NOMO-1 (cell line): ENCODE results near the gene CDC14A.

Experiments used
- DNase-seq, 2 experiments: peaks; one replicate each; lab custom pipeline; 2025; ENCODE audit not compliant: unreplicated experiment in 2 of 2; lab: John Stamatoyannopoulos, UW

CDC14A gene

DNA sequence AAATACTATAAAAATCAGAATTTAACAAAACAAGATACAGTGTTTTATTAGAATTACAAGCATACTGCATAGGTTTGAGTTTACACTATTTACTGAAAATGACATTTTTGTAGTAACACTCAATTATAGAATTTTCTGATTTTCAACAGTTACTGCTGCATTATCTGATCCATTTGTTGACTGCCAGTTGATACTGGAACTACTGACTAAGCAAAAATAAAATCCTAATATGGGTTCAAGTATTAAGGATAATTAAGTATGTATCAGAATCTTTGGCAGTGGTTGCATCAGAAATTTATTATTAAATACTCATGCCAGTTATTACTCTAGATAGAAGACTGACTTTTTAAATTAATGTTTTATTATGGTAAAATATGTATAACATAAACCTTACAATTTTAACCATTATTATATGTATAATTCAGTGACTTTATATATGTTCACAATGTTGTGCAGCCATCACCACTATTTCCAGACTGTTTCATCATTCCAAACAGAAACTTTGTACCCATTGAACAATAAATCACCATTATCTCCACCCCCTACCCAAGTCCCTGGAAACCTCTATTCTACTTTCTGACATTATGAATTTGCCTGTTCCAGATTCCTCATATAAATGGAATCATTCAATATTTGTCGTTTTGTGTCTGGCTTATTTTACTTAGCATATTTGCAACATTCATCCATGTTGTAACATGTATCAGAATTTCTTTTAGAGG lies 127.5 kb downstream of the CDC14A start:
- DNase-seq, result no peak

DNA sequence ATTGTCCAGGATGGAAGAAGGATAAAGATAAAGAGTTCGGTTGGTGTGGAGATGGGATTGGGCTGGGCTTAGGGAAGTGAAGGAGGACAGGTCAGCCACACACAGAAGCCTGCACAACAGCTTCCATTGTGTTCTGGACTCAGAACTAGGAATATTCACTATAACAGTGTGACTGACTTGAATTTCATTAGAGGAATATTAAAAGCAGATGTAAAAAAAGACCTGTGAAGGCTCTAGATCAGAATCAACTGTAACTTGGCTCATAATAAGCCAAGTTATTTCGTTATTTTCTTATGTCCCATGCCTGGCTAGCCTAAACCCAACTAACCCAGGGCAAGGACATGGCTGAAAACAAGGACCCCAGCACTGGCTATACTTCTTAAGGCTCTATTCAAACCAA lies 129.0 kb downstream of the CDC14A start:
- DNase-seq, result no peak

- no peak for DNase-seq
Measured at GRCh38 chr1:100482167-100482566, 129.9 kb downstream of the CDC14A start.

- DNase-seq, result no peak
Measured at GRCh38 chr1:100482748-100483147, 130.4 kb downstream of the CDC14A start.

- DNase-seq, result no peak
Measured at GRCh38 chr1:100483230-100483629, 130.9 kb downstream of the CDC14A start.

GRCh38 chr1:100485855-100486258 lies 133.6 kb downstream of the CDC14A start:
- no peak for DNase-seq

DNA sequence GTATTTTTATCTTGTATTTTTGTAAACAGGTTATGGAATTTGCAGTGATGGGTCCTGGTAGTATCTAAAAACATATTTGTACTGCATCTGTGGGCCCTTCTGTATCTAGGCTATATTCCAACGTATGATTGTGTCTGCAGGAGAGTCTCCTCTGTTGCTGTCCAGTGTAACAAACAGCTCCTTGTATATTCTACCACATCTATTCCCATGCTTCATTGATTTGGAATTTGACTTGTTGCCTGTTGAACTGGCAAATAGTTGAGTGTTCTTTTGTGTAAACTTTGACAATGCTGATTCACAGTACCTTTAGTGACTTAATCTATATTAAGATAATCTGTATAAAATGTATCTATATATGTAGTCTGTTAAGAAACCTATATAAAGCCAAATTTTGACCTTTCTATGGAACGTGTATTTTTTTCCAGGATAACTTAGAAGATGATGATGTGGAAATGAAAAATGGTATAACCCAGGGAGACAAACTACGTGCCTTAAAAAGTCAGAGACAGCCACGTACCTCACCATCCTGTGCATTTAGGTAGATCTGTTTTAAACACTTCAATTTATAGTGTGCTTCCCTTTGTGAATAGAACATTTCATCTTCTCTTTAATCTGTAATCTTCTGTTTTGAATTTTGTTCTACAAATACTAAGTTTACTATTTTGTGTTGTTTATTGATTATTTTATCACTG lies 142.2 kb downstream of the CDC14A start:
- DNase-seq, result no peak

DNA sequence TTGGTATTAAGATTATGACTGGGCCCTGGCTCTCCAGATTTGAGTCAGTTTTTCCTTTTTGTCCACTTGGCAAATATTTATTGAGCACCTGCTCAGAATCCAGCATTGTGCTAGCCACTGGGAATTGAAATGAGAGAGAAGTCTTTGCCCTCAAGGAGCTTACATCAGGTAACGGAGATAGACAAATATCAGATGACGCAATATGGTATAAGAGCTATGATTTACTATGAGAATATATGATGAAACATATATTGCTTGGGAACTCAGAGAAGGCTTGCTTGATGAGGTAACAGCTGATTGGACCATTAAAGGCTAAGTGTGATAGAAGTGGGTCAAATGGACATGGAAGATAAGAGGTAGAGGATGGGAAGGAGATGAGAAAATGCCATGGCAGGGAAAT lies 144.6 kb downstream of the CDC14A start:
- DNase-seq, result no peak

DNA sequence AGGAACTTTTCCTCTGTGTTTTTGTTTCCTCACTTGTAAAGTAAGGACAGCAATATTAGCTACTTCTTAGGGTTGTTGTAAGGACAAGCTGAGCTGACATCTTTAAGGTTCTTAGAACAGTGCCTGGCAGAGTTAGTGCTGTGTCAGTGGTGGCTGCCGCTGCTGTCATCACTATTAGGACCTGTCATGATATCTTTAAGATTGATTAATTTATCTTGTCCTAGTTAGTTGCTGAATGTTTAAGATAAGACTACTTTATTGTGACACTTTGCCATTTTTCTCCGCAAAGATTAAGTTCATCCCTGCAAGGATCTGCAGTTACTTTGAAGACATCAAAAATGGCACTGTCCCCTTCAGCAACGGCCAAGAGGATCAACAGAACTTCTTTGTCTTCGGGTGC lies 145.5 kb downstream of the CDC14A start:
- no peak for DNase-seq

GRCh38 chr1:100499194-100499811 lies 147.0 kb downstream of the CDC14A start:
- no peak for DNase-seq

- no peak for DNase-seq
Measured at GRCh38 chr1:100502052-100502792, 149.9 kb downstream of the CDC14A start.

GRCh38 chr1:100506217-100506616 lies 153.9 kb downstream of the CDC14A start:
- no peak for DNase-seq

DNA sequence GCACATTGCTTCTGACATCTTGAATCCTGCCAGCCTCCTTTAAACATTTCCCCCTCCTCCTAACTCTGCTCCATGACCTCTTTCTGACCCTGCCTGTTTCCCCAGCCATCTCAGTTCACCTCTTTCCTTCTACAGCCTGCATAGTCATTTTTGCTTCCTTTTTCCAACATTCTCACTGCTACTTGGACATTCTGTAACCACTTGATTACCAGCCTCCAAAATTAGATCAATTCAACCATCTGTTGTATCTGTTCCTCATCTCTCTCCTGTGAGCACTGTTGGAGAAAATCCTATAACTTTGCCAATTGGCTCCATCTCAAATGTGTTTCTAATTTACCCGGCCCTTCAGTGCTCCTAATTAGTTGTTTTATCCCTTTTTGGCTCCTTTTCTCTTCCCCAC lies 158.1 kb downstream of the CDC14A start:
- DNase-seq, result peak; percentile 31 to 48

- DNase-seq, result peak; percentile 61 to 67
Measured at GRCh38 chr1:100511058-100511457, 158.8 kb downstream of the CDC14A start.

DNA sequence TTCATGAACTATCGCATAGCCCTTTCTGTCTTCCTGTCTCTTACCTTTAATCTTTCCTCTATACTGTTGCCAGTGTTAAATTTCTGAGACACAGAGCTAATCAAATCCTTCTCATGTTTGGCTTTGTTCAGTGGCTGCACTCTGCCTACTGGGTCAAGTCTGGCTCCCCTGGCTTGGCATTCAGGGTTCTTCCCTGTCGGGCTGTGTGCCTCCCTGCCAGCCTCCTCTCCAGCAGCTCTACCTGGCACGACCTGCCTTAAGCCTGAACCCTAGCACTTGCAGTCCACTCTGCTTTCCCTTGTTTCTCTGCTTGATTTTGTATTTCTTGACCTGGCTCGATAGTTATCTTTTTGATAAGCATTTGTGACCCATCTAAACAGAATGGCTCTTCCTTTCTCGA lies 159.5 kb downstream of the CDC14A start:
- DNase-seq, result no peak

DNA sequence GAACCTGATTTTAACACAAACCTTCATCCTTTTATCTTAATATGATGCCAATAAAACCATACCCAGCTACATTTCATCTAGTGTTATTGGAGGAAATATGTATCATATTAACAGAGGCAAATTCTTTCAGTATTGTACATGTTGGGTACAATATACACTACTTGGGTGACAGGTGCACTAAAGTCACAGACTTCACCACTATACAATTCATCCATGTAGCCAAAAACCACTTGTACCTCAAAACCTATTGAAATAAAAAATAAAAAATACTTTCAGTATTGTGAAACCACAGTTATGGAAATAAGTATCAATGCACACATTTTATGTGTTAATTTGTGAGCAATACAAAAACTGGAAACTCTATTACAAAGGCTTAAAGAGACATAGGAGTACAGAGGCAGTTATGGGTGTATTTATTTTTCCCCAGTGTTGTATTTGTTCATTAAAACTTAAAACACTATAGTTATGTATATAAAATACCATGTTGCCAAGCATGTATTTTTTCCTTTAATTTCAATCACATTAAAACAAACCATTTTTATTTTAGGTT lies 160.6 kb downstream of the CDC14A start:
- DNase-seq, result no peak

GRCh38 chr1:100516857-100517256 lies 164.6 kb downstream of the CDC14A start:
- DNase-seq, result peak; percentile 56 to 89

DNA sequence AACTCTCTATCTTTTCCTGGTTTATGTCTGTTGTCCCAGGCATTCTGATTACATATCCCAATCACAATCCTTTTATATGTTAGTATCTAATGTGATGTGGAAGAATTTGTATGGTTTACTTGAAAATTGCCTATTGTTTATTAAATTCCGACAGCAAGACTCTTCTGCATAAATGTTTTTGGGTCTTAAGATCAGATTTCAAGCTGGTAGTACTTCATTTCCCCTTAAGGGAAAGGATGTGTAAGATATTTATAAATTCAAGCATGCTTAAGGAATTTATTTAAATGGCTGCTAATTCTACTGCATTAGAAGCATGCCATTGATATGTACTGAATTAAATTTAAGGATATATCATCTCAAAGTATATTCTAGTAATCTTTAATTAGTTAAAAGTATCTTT lies 165.2 kb downstream of the CDC14A start:
- no peak for DNase-seq

DNA sequence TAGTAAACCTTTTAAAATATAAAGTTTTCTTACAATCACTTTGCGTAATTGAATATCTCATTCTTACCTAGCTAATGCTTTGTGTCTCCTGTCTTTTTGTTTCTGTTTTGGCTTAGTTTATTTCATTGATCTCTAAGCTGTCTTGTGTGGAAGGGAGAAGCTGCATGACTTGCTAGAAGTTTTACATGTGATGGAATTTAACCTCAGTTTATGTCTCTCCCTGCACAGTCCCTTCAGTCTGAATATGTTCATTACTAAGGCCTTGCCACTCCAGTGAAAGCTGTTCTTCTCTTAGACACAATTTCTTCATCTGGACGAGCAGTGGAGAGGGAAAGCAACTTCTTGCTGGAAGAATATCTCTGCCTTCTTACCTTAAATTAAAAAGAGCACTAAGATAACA lies 165.7 kb downstream of the CDC14A start:
- DNase-seq, result no peak

DNA sequence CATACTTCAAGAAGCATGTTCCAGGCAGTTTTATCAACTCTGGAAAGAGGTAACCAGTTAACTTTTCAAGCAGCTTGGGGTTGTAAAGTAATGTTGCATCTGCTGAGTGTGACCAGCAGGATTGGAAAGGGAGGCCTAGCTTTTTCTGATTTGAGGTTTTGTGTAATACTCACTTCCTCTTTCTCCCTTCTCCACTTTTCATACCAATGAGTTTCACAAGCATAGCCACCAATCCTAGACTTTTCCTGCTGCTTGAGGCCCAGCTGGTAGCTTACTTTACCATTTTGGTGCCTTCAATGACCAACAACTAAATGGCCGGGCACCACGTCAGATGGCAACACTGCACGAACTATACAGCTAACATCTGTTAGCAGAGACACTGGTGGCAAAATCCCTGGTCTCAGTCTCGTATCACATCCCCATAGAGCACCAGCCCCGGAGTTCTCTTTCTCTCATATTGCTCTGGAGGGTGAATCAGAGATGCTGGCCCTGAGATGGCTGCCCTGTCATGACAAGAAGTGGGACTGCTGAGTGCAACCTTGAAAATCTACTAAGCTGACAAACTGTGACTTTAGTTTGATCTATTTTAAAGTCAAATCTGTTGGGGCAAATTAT lies 170.8 kb downstream of the CDC14A start:
- peak; percentile 68 to 90 for DNase-seq

DNA sequence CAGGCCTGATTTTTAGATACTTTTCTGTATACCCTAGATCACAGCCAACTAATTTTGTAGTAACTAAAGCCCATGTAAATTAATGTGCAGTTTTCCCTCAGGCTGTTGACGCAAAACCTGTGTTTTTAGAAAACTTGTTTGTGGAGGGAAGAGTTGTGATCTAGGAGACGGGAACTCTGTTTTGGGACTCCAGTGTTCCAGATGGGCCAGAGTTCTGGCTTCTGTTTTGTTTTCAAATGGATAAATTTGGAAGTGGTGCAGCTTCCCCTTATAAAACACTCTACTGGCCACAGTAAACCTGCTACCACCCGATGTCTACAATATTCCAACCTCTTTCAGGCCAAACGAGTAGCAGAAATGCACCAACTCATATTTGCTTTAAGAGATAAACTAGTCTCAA lies 172.0 kb downstream of the CDC14A start:
- no peak for DNase-seq
